ENCODE measurements around the gene PYDC1.

GRCh38 chr16:31177136-31177535 is 39.8 kb downstream of the PYDC1 start:
- no peak for TF ChIP-seq CTCF (IDR thresholded peaks at IDR 0.05)
- no peak for TF ChIP-seq POLR2A (IDR thresholded peaks at IDR 0.05)
